K562 (cell line): ENCODE measurements around the gene ALCAM. TPM values are rescaled to one million over a fixed set of nuclear protein-coding genes. Genes with fewer than 3 reads are reported as not detected.
"Not testable (repeated sequence)": the region's sequence is repeated elsewhere in the genome, so short reads cannot be mapped to it uniquely, and the experiment has no call there.

Experiments
- ATAC-seq: fragments of 200-7000 bp; cut with Tn5 transposase; 3 replicates; pipeline ENCODE4 v1.9.1; 2020; ENCODE audit warnings: moderate library complexity
- BruUV-seq: library from RNA; stranded (reverse); fragments of 400-500 nt; replicated peaks from 2 replicates; lab custom pipeline; 2021; lab: Mats Ljungman, UMichigan
- CTCF ChIA-PET: fragments of 300-600 bp; formaldehyde crosslinking; extraction: SDS; loops from one replicate; lab custom pipeline; 2021; ENCODE audit warnings: low intra/inter-chr PET ratio; lab: Yijun Ruan, JAX
- POLR2A ChIA-PET: fragments of 300-600, 350-650 bp; sonication (Branson Sonifier 250); formaldehyde crosslinking; extraction: SDS; loops from one replicate; lab custom pipeline; 2021; ENCODE audit warnings: antibody characterized with exemption, inconsistent platforms; lab: Yijun Ruan, JAX
- DNase-seq, 4 experiments: peaks; one replicate each; pipeline versions ENCODE4 v3.0.0 to v3.0.0-alpha.2; 2011 to 2018; ENCODE audit warnings: low spot score in 3 of 4, mixed read lengths in 3 of 4; ENCODE audit errors: extremely low read depth in 1 of 4
- FAIRE-seq: peaks from 2 replicates; lab custom pipeline; 2011; peaks lifted over from hg19 to GRCh38; lab: Jason Lieb, UNC
- H2AFZ ChIP-seq: 2 replicates; pipeline ENCODE4 v1.6.0; 2011; ENCODE audit warnings: low read depth, low read length, control low read depth, inconsistent platforms
- H3K27ac ChIP-seq: fragments of 200-600 bp; 3 replicates; pipeline ENCODE4 v1.8.0; 2011; ENCODE audit warnings: low read depth, mild to moderate bottlenecking, control low read depth, inconsistent platforms, low read length, moderate library complexity, mixed read lengths; ENCODE audit errors: extremely low read depth
- H3K27me3 ChIP-seq, 2 experiments: fragments of 300-600 bp in 1 of 2; 2 replicates in 1 of 2; 3 replicates in 1 of 2; pipeline versions ENCODE4 v1.6.0 to v1.8.0; 2011; ENCODE audit warnings: inconsistent platforms in 2 of 2, low read length in 2 of 2, mild to moderate bottlenecking in 1 of 2, mixed read lengths in 1 of 2, moderate library complexity in 1 of 2; ENCODE audit not compliant: control insufficient read depth in 2 of 2, insufficient read depth in 2 of 2
- H3K36me3 ChIP-seq: fragments of 300-600 bp; 3 replicates; pipeline ENCODE4 v1.8.0; 2011; ENCODE audit warnings: mild to moderate bottlenecking, low read length, inconsistent platforms; ENCODE audit not compliant: control insufficient read depth, insufficient read depth
- H3K4me1 ChIP-seq, 2 experiments: fragments of 200-600 bp in 1 of 2; replicated peaks in 1 of 2; 2 replicates in 1 of 2; 3 replicates in 1 of 2; pipeline versions ENCODE4 v1.5.1 to v1.8.0; 2011; ENCODE audit warnings: inconsistent platforms in 2 of 2, low read length in 2 of 2, mild to moderate bottlenecking in 1 of 2, mixed read lengths in 1 of 2, moderate library complexity in 1 of 2; ENCODE audit not compliant: control insufficient read depth in 2 of 2, insufficient read depth in 2 of 2
- H3K4me2 ChIP-seq: 2 replicates; pipeline ENCODE4 v1.6.1; 2011; ENCODE audit warnings: low read length, control low read depth, inconsistent platforms, mixed read lengths; ENCODE audit not compliant: insufficient read depth
- H3K4me3 ChIP-seq: fragments of 200-600 bp; sonication (generic), shearing (Covaris generic); 2 replicates; pipeline ENCODE4 v1.5.1; 2016; ENCODE audit warnings: control low read depth, inconsistent platforms
- H3K79me2 ChIP-seq: fragments of 200-600 bp; 3 replicates; pipeline ENCODE4 v1.8.0; 2011; ENCODE audit warnings: low read length, inconsistent platforms; ENCODE audit not compliant: control insufficient read depth, insufficient read depth
- H3K9ac ChIP-seq, 2 experiments: 2 replicates each; pipeline versions ENCODE4 v1.6.0 to v1.6.1; 2011; ENCODE audit warnings: low read depth in 2 of 2, low read length in 2 of 2, control low read depth in 1 of 2, inconsistent platforms in 1 of 2, mild to moderate bottlenecking in 1 of 2, mixed read lengths in 1 of 2; ENCODE audit not compliant: insufficient read depth in 1 of 2
- H3K9me1 ChIP-seq: one replicate; pipeline ENCODE4 v1.6.0; 2011; ENCODE audit warnings: inconsistent platforms, mild to moderate bottlenecking, low read length, moderate library complexity; ENCODE audit not compliant: control insufficient read depth, insufficient read depth
- H3K9me3 ChIP-seq: replicated peaks from 2 replicates; pipeline ENCODE4 v1.5.1; 2011; ENCODE audit warnings: low read depth, low read length, inconsistent platforms; ENCODE audit not compliant: control insufficient read depth, insufficient read depth
- H4K20me1 ChIP-seq: replicated peaks from 2 replicates; pipeline ENCODE4 v1.6.1; 2011; ENCODE audit warnings: low read length, inconsistent platforms, mixed read lengths; ENCODE audit not compliant: control insufficient read depth, insufficient read depth
- CBX2 ChIP-seq: fragments of 200-600 bp; sonication (generic); IDR thresholded peaks from one replicate; pipeline ENCODE4 v1.6.1; 2012; ENCODE audit warnings: mild to moderate bottlenecking, low read length, inconsistent platforms; ENCODE audit not compliant: insufficient read depth, poor library complexity, severe bottlenecking
- ESRRB ChIP-seq: fragments of 250-450 bp; sonication (Bioruptor Pico); IDR thresholded peaks from 2 replicates; pipeline ENCODE4 v1.5.0; 2020; ENCODE audit warnings: mild to moderate bottlenecking, moderate library complexity, borderline replicate concordance
- FOXJ2 ChIP-seq: fragments of 200-800 bp; sonication (Bioruptor generic); IDR thresholded peaks from 2 replicates; pipeline ENCODE4 v1.6.1; 2016; ENCODE audit warnings: missing genetic modification characterization, missing compliant biosample characterization
- MEF2A ChIP-seq: IDR thresholded peaks from 2 replicates; pipeline ENCODE4 v1.6.1; 2011; ENCODE audit warnings: low read depth, mild to moderate bottlenecking, low read length, moderate library complexity; ENCODE audit not compliant: control insufficient read depth
- NR2C1 ChIP-seq, 2 experiments: fragments of 450-650 bp; IDR thresholded peaks; 2 replicates each; pipeline ENCODE4 v1.6.1; 2017; ENCODE audit warnings: mild to moderate bottlenecking in 2 of 2, antibody characterized with exemption in 1 of 2, inconsistent platforms in 1 of 2, missing compliant biosample characterization in 1 of 2, missing genetic modification characterization in 1 of 2
- PHF8 ChIP-seq: fragments of 200-600 bp; sonication (generic); IDR thresholded peaks from 2 replicates; pipeline ENCODE4 v1.6.1; 2012; ENCODE audit warnings: mixed run types, mild to moderate bottlenecking, inconsistent platforms, low read length, moderate library complexity, borderline replicate concordance
- RBM25 ChIP-seq: fragments of 200-400 bp; formaldehyde crosslinking; IDR thresholded peaks from 2 replicates; pipeline ENCODE4 v1.6.1; 2018; ENCODE audit warnings: low read length, low read depth, moderate library complexity; ENCODE audit not compliant: severe bottlenecking
- SNRNP70 ChIP-seq: fragments of 200-400 bp; formaldehyde crosslinking; optimal IDR thresholded peaks from 2 replicates; pipeline ENCODE3; 2017; ENCODE audit warnings: low read depth, low read length
- WGBS: fragments of 100-300 bp; shearing (Covaris generic); methylation state at CpG from one replicate; pipeline ENCODE4 v1.1.6; 2016; ENCODE audit warnings: low coverage, mixed read lengths; ENCODE audit not compliant: insufficient coverage; ENCODE audit errors: missing lambda C conversion rate; 5-methylcytosine and 5-hydroxymethylcytosine counted together
- in situ Hi-C: fragments of 300-500 bp; cut with MboI; formaldehyde crosslinking; loops from 4 replicates; pipeline ENCODE4 v1.15.0; 2018; ENCODE audit warnings: inconsistent platforms, mixed read lengths
- intact Hi-C: fragments of 100-400 bp; cut with micrococcal nuclease; formaldehyde crosslinking; loops from 2 replicates; pipeline ENCODE4 v1.14.2; 2022
- polyA plus RNA-seq, 8 experiments: library from polyadenylated mRNA; depleted of rRNA in 4 of 8; stranded (reverse) in 5 of 8; unstranded in 3 of 8; fragments of >200 nt; fragmentation: Nextera tagmentation in 2 of 8; fragmentation: Illumina TruSeq in 1 of 8; extraction: Ambion mirVana in 2 of 8; extraction: Trizol in 1 of 8; gene quantifications; 2 replicates each; pipeline versions ENCODE4 v1.2.1 to v1.2.3, GENCODE V29; 2011 to 2014; ENCODE audit warnings: inconsistent platforms in 1 of 8, missing spikeins in 1 of 8
- total RNA-seq, 7 experiments: library from RNA; depleted of rRNA in 6 of 7; stranded (reverse); fragments of >200 nt in 6 of 7; fragmentation: Illumina TruSeq in 2 of 7; extraction: Trizol in 2 of 7; gene quantifications; 2 replicates each; pipeline versions ENCODE4 v1.2.1 to v1.2.3, GENCODE V29; 2011 to 2021; ENCODE audit warnings: low replicate concordance in 1 of 7

ALCAM gene
- total and polyA plus RNA-seq, 9 of the 15 experiments (the other 6 are each of a cell fraction or from before 2014, with no cell fraction given): 0.03 to 0.98 (median 0.14) TPM; not detected in 1

GRCh38 chr3:105388176-105388575 is 21.5 kb downstream of the ALCAM start:
- Histone ChIP-seq H2AFZ (no peak overlapping the region), H3K4me3 (no peak overlapping the region), H3K9me1 (no peaks in the 10 kb centered on the region), H3K4me1 (no peaks in the 10 kb centered on the region), H3K79me2 (no peaks in the 10 kb centered on the region), H3K27me3 (no peaks in the 10 kb centered on the region), H4K20me1 (no peaks in the 10 kb centered on the region), H3K4me2 (no peak overlapping the region), H3K9me3 (no peaks in the 10 kb centered on the region), H3K36me3 (no peaks in the 10 kb centered on the region), H3K9ac (no peak overlapping the region), H3K27ac (no peak overlapping the region)
- no peak for DNase-seq
- intact Hi-C loops: no loop called here
- POLR2A ChIA-PET: no interaction called here
- no peak for ATAC-seq
- in situ Hi-C loops: no loop called here
- no peak for TF ChIP-seq NR2C1 (IDR thresholded peaks at IDR 0.05)
- TF ChIP-seq NR2C1 (tag; IDR thresholded peaks at IDR 0.05): no peak
- no peak for TF ChIP-seq MEF2A
- no peak for TF ChIP-seq RBM25
- TF ChIP-seq CBX2: no peak
- TF ChIP-seq ESRRB: no peak
- TF ChIP-seq PHF8: no peak
- no peak for TF ChIP-seq FOXJ2
- no peak for TF ChIP-seq SNRNP70
- FAIRE-seq: no peak
- 0% methylated on average over 1 of the region's 1 CpG for WGBS
- CTCF ChIA-PET: no interaction called here
- no TSS peak for BruUV-seq

- BruUV-seq, CTCF ChIA-PET, H3K9me3 ChIP-seq, POLR2A ChIA-PET, in situ Hi-C loops, H3K4me3 ChIP-seq, H2AFZ ChIP-seq, H4K20me1 ChIP-seq, H3K27me3 ChIP-seq, ATAC-seq, intact Hi-C loops, H3K4me1 ChIP-seq, H3K79me2 ChIP-seq, H3K9me1 ChIP-seq, H3K4me2 ChIP-seq, H3K27ac ChIP-seq, H3K9ac ChIP-seq, FAIRE-seq, DNase-seq, H3K36me3 ChIP-seq: not testable (repeated sequence)
- 9% methylated on average over 1 of the region's 1 CpG for WGBS
Observed at GRCh38 chr3:105389759-105390158, 23.1 kb downstream of the ALCAM start.

GRCh38 chr3:105392598-105392997 is 25.9 kb downstream of the ALCAM start:
- FAIRE-seq, H3K9me1 ChIP-seq, ATAC-seq, H3K79me2 ChIP-seq, H3K9me3 ChIP-seq, H3K36me3 ChIP-seq, POLR2A ChIA-PET, in situ Hi-C loops, H3K4me3 ChIP-seq, CTCF ChIA-PET, DNase-seq, H4K20me1 ChIP-seq, H2AFZ ChIP-seq, H3K4me2 ChIP-seq, H3K27me3 ChIP-seq, H3K4me1 ChIP-seq, BruUV-seq, intact Hi-C loops, H3K9ac ChIP-seq, H3K27ac ChIP-seq: not testable (repeated sequence)
